HepG2 (cell line): ENCODE measurements around the gene KAZN. TPM values are rescaled to one million over a fixed set of nuclear protein-coding genes. Genes with fewer than 3 reads are reported as not detected.

Experiments
- ATAC-seq: fragments of 200-7000 bp; cut with Tn5 transposase; 3 replicates; pipeline ENCODE4 v1.9.1; 2020; ENCODE audit warnings: mild to moderate bottlenecking, moderate library complexity
- BruUV-seq: library from RNA; stranded (reverse); fragments of 400-500 nt; replicated peaks from 2 replicates; lab custom pipeline; 2021; lab: Mats Ljungman, UMichigan
- CTCF ChIA-PET: fragments of 300-600 bp; formaldehyde crosslinking; extraction: SDS; loops from one replicate; lab custom pipeline; 2021; ENCODE audit warnings: low total read pairs, inconsistent platforms, low intra/inter-chr PET ratio; lab: Yijun Ruan, JAX
- POLR2A ChIA-PET: fragments of 350-600 bp; sonication (Branson Sonifier 250); formaldehyde crosslinking; loops from one replicate; lab custom pipeline; 2020; ENCODE audit warnings: antibody characterized with exemption, inconsistent platforms; lab: Yijun Ruan, JAX
- DNase-seq: peaks from one replicate; pipeline ENCODE4 v3.0.0-alpha.2; 2015; ENCODE audit warnings: low spot score
- FAIRE-seq: peaks from 3 replicates; lab custom pipeline; 2011; peaks lifted over from hg19 to GRCh38; lab: Jason Lieb, UNC
- H2AFZ ChIP-seq: one replicate; pipeline ENCODE4 v1.6.1; 2011; ENCODE audit warnings: low read length, inconsistent platforms
- H3K27ac ChIP-seq: fragments of 300-600 bp; 3 replicates; pipeline ENCODE4 v1.8.0; 2011; ENCODE audit warnings: mixed run types, mild to moderate bottlenecking, mixed read lengths, low read length, inconsistent platforms; ENCODE audit not compliant: insufficient read depth; ENCODE audit errors: extremely low read length
- H3K27me3 ChIP-seq, 2 experiments: fragments of 200-600 bp in 1 of 2; 2 replicates in 1 of 2; 3 replicates in 1 of 2; pipeline versions ENCODE4 v1.6.0 to v1.8.0; 2011; ENCODE audit warnings: low read length in 2 of 2, mild to moderate bottlenecking in 2 of 2, moderate library complexity in 2 of 2, inconsistent platforms in 1 of 2; ENCODE audit not compliant: insufficient read depth in 2 of 2, control insufficient read depth in 1 of 2
- H3K36me3 ChIP-seq, 2 experiments: fragments of 200-600 bp in 1 of 2; replicated peaks in 1 of 2; 2 replicates in 1 of 2; 3 replicates in 1 of 2; pipeline versions ENCODE4 v1.5.1 to v1.8.0; 2011; ENCODE audit warnings: low read length in 2 of 2, inconsistent platforms in 1 of 2; ENCODE audit not compliant: insufficient read depth in 2 of 2, control insufficient read depth in 1 of 2
- H3K4me1 ChIP-seq: 2 replicates; pipeline ENCODE4 v1.5.1; 2012; ENCODE audit warnings: low read length, inconsistent platforms; ENCODE audit not compliant: insufficient read depth
- H3K4me2 ChIP-seq: 2 replicates; pipeline ENCODE4 v1.6.0; 2011; ENCODE audit warnings: low read depth, low read length, inconsistent platforms
- H3K4me3 ChIP-seq, 3 experiments: fragments of 200-600 bp in 1 of 3; sonication (generic), shearing (Covaris generic) in 1 of 3; replicated peaks in 1 of 3; 2 replicates each; pipeline ENCODE4 v1.5.1; 2011 to 2016; ENCODE audit warnings: low read length in 3 of 3, inconsistent platforms in 2 of 3, low read depth in 2 of 3, mild to moderate bottlenecking in 2 of 3, control low read depth in 1 of 3, mixed read lengths in 1 of 3; ENCODE audit not compliant: insufficient read depth in 1 of 3
- H3K79me2 ChIP-seq: one replicate; pipeline ENCODE4 v1.6.1; 2011; ENCODE audit warnings: low read length, inconsistent platforms; ENCODE audit not compliant: insufficient read depth
- H3K9ac ChIP-seq: 2 replicates; pipeline ENCODE4 v1.6.0; 2011; ENCODE audit warnings: mild to moderate bottlenecking, low read depth, low read length, inconsistent platforms; ENCODE audit not compliant: insufficient read depth
- H3K9me3 ChIP-seq: 2 replicates; pipeline ENCODE4 v1.5.1; 2012; ENCODE audit warnings: mild to moderate bottlenecking, low read length
- H4K20me1 ChIP-seq: 2 replicates; pipeline ENCODE4 v1.6.0; 2011; ENCODE audit warnings: inconsistent platforms, mild to moderate bottlenecking, low read length, moderate library complexity; ENCODE audit not compliant: insufficient read depth
- BRF2 ChIP-seq: sonication (generic); formaldehyde crosslinking; IDR thresholded peaks from 2 replicates; pipeline ENCODE4 v1.8.1; 2022; ENCODE audit warnings: mild to moderate bottlenecking, missing genetic modification reagents
- CEBPZ ChIP-seq: IDR thresholded peaks from 2 replicates; pipeline ENCODE4 v1.6.1; 2012; ENCODE audit warnings: low read length, improper control_type of control experiment
- DPF2 ChIP-seq: sonication (generic); formaldehyde crosslinking; IDR thresholded peaks from 2 replicates; pipeline ENCODE4 v1.4.0; 2020; ENCODE audit warnings: mild to moderate bottlenecking, low read depth, missing genetic modification reagents, borderline replicate concordance
- FOSL2 ChIP-seq: sonication (generic); formaldehyde crosslinking; IDR thresholded peaks from 2 replicates; pipeline ENCODE4 v1.4.0; 2020; ENCODE audit warnings: missing genetic modification reagents
- FOXO4 ChIP-seq: sonication (generic); formaldehyde crosslinking; conservative IDR thresholded peaks from 2 replicates; pipeline ENCODE4 v1.8.1; 2023; ENCODE audit warnings: missing genetic modification reagents
- MIER2 ChIP-seq: IDR thresholded peaks from 2 replicates; pipeline ENCODE4 v1.6.1; 2016; ENCODE audit warnings: missing biosample characterization, missing genetic modification reagents
- SIN3B ChIP-seq: fragments of 150-350 bp; IDR thresholded peaks from 2 replicates; pipeline ENCODE4 v1.6.1; 2014; ENCODE audit warnings: low read length
- SMAD3 ChIP-seq: sonication (generic); formaldehyde crosslinking; IDR thresholded peaks from 2 replicates; pipeline ENCODE4 v1.4.0; 2020; ENCODE audit warnings: missing genetic modification reagents
- TOPORS ChIP-seq: sonication (generic); formaldehyde crosslinking; IDR thresholded peaks from 2 replicates; pipeline ENCODE4 v1.8.0; 2023; ENCODE audit warnings: mild to moderate bottlenecking, missing genetic modification reagents
- ZNF230 ChIP-seq: sonication (generic); formaldehyde crosslinking; IDR thresholded peaks from 2 replicates; pipeline ENCODE4 v1.4.0; 2020; ENCODE audit warnings: mild to moderate bottlenecking, missing genetic modification reagents
- ZNF362 ChIP-seq: sonication (generic); formaldehyde crosslinking; IDR thresholded peaks from 2 replicates; pipeline ENCODE4 v1.4.0; 2020; ENCODE audit warnings: missing genetic modification reagents, mild to moderate bottlenecking, borderline replicate concordance
- ZNF451 ChIP-seq: sonication (generic); formaldehyde crosslinking; IDR thresholded peaks from 2 replicates; pipeline ENCODE4 v1.5.0; 2020; ENCODE audit warnings: mild to moderate bottlenecking, missing genetic modification reagents
- ZNF691 ChIP-seq: sonication (generic); formaldehyde crosslinking; IDR thresholded peaks from 2 replicates; pipeline ENCODE4 v1.4.0; 2020; ENCODE audit warnings: missing genetic modification reagents, low read depth, mild to moderate bottlenecking, borderline replicate concordance
- ZNF777 ChIP-seq: sonication (generic); formaldehyde crosslinking; IDR thresholded peaks from 2 replicates; pipeline ENCODE4 v1.4.0; 2020; ENCODE audit warnings: missing genetic modification reagents
- ZZZ3 ChIP-seq: sonication (generic); formaldehyde crosslinking; IDR thresholded peaks from 2 replicates; pipeline ENCODE4 v1.4.0; 2020; ENCODE audit warnings: missing genetic modification reagents, mild to moderate bottlenecking, borderline replicate concordance
- WGBS: methylation state at CpG from one replicate; pipeline ENCODE4 v1.1.6; 2017; ENCODE audit warnings: low lambda C conversion rate; 5-methylcytosine and 5-hydroxymethylcytosine counted together
- in situ Hi-C: cut with HindIII; loops from 2 replicates; pipeline ENCODE4 v1.10.0; 2017; ENCODE audit warnings: low pct_unique_long_range_greater_than_20kb; ENCODE audit not compliant: extremely low pct_ligation_motif_present
- intact Hi-C: fragments of 100-400 bp; cut with micrococcal nuclease; formaldehyde crosslinking; loops from one replicate; pipeline ENCODE4 v1.10.0; 2022; ENCODE audit not compliant: unreplicated experiment
- polyA plus RNA-seq, 8 experiments: library from polyadenylated mRNA; depleted of rRNA in 3 of 8; stranded (reverse) in 7 of 8; unstranded in 1 of 8; fragments of >200 nt; fragmentation: Illumina TruSeq in 4 of 8; extraction: Trizol in 4 of 8; gene quantifications; 2 replicates each; pipeline versions ENCODE4 v1.2.1 to v1.2.3, GENCODE V29; 2011 to 2016; ENCODE audit warnings: low read depth in 4 of 8, missing spikeins in 1 of 8, mixed read lengths in 1 of 8; ENCODE audit not compliant: insufficient read depth in 1 of 8
- total RNA-seq, 5 experiments: library from RNA; depleted of rRNA; stranded (reverse); fragments of >200 nt; fragmentation: Illumina TruSeq; extraction: Trizol; gene quantifications; 2 replicates each; pipeline ENCODE4 v1.2.3, GENCODE V29; 2016; ENCODE audit warnings: low read depth in 1 of 5

Gene KAZN
- total and polyA plus RNA-seq, 2 of the 13 experiments (the other 11 are each of a cell fraction or from before 2014, with no cell fraction given): 10.4 to 13.5 TPM

GRCh38 chr1:14773396-14774025, 175.0 kb downstream of the KAZN start:
- FAIRE-seq (no peak), ATAC-seq (no peak), DNase-seq (no peak)
- Histone ChIP-seq H4K20me1 (no peaks in the 10 kb centered on the region), H3K79me2 (no peaks in the 10 kb centered on the region), H3K4me1 (no peaks in the 10 kb centered on the region), H2AFZ (no peak overlapping the region), H3K4me3 (no peak overlapping the region), H3K9me3 (no peaks in the 10 kb centered on the region), H3K27me3 (peaks cover 1 to 37% of the 10 kb centered on the region in 2 experiments; a peak in 2 of 5 replicates), H3K36me3 (no peaks in the 10 kb centered on the region), H3K9ac (no peak overlapping the region), H3K27ac (no peak overlapping the region), H3K4me2 (no peak overlapping the region)
- in situ Hi-C loops (no loop called here), intact Hi-C loops (no loop called here)
- BruUV-seq: no TSS peak
- WGBS: 26% methylated on average over 13 of the region's 13 CpGs
- POLR2A ChIA-PET: no interaction called here
- CTCF ChIA-PET: no interaction called here
- TF ChIP-seq DPF2 (CRISPR knock-in tag): no peak
- no peak for TF ChIP-seq ZNF451 (CRISPR knock-in tag)
- no peak for TF ChIP-seq FOSL2 (CRISPR knock-in tag)
- TF ChIP-seq ZNF362: no peak
- no peak for TF ChIP-seq ZNF777
- no peak for TF ChIP-seq TOPORS (CRISPR knock-in tag)
- TF ChIP-seq MIER2 (CRISPR knock-in tag): no peak
- TF ChIP-seq BRF2 (CRISPR knock-in tag): no peak
- no peak for TF ChIP-seq SIN3B
- TF ChIP-seq ZZZ3 (CRISPR knock-in tag): no peak
- no peak for TF ChIP-seq CEBPZ
- no peak for TF ChIP-seq ZNF230 (CRISPR knock-in tag)
- TF ChIP-seq FOXO4 (CRISPR knock-in tag): no peak
- no peak for TF ChIP-seq ZNF691 (CRISPR knock-in tag)
- TF ChIP-seq SMAD3 (CRISPR knock-in tag): no peak
